Measurements from ENCODE around the gene RPRD2. TPM values are rescaled to one million over a fixed set of nuclear protein-coding genes. Genes with fewer than 3 reads are reported as not detected.

RPRD2 gene
- total RNA-seq, 2 experiments from 2014 or later = 27.1 to 27.9 TPM

- H3K9me3 ChIP-seq (ENCODE audit: control insufficient read depth in 1 of 2, insufficient read depth in 1 of 2, low read length in 2 of 2) = no peaks in the 10 kb centered on the region
- H3K27ac ChIP-seq (ENCODE audit: low read depth in 1 of 2, low read length in 2 of 2) = no peak overlapping the region
- H3K36me3 Mint-ChIP-seq (ENCODE audit: low read depth) = peaks cover 62% of the 10 kb centered on the region
- no peak overlapping the region for H3K4me3 ChIP-seq (ENCODE audit: low read length)
- H3K9me3 Mint-ChIP-seq = no peaks in the 10 kb centered on the region
- ChIA-PET CTCF (no interaction called here), POLR2A (interaction anchor here (1.2 kb wide), 1 partner anchor 59 kb away, joined by 3 read pairs; the partner anchor contains the start of gene RPRD2)
- no peak overlapping the region for H3K4me3 Mint-ChIP-seq
- no peaks in the 10 kb centered on the region for H3K27me3 Mint-ChIP-seq
- peaks cover 7% of the 10 kb centered on the region for H3K4me1 Mint-ChIP-seq (ENCODE audit: low read depth)
- intact Hi-C loops (cut with DNase I, micrococcal nuclease) = no loop called here
- TF ChIP-seq CTCF (IDR thresholded peaks at IDR 0.05) = no peak
- H3K27me3 ChIP-seq (ENCODE audit: control insufficient read depth in 1 of 2, insufficient read depth in 2 of 2, low read length in 2 of 2) = no peaks in the 10 kb centered on the region
- H3K27ac Mint-ChIP-seq = no peak overlapping the region
- no peaks in the 10 kb centered on the region for H3K4me1 ChIP-seq (ENCODE audit: insufficient read depth, low read length)
- no peak for ATAC-seq (ENCODE audit: poor library complexity)
- no peak for DNase-seq
- H3K36me3 ChIP-seq (ENCODE audit: insufficient read depth, low read length) = peaks cover 42% of the 10 kb centered on the region
Measured at GRCh38 chr1:150422541-150422940, 58.6 kb downstream of the RPRD2 start.

GRCh38 chr1:150429805-150430204, 65.9 kb downstream of the RPRD2 start:
- DNase-seq = peak in 3 of 14 experiments; percentile 35 to 39 (median 36)
- Histone ChIP-seq H3K27ac (ENCODE audit: low read depth in 1 of 2, low read length in 2 of 2) (no peak overlapping the region), H3K4me1 (ENCODE audit: insufficient read depth, low read length) (no peaks in the 10 kb centered on the region), H3K36me3 (ENCODE audit: insufficient read depth, low read length) (peaks cover 8% of the 10 kb centered on the region), H3K27me3 (ENCODE audit: control insufficient read depth in 1 of 2, insufficient read depth in 2 of 2, low read length in 2 of 2) (no peaks in the 10 kb centered on the region), H3K9me3 (ENCODE audit: control insufficient read depth in 1 of 2, insufficient read depth in 1 of 2, low read length in 2 of 2) (no peaks in the 10 kb centered on the region), H3K4me3 (ENCODE audit: low read length) (no peak overlapping the region)
- Mint-ChIP-seq H3K4me3 (no peak overlapping the region), H3K27me3 (no peaks in the 10 kb centered on the region), H3K27ac (peak overlapping the region; percentile 41), H3K9me3 (no peaks in the 10 kb centered on the region), H3K36me3 (ENCODE audit: low read depth) (peaks cover 36% of the 10 kb centered on the region), H3K4me1 (ENCODE audit: low read depth) (peaks cover 18% of the 10 kb centered on the region)
- ChIA-PET POLR2A (interaction anchor here (1.1 kb wide), 1 partner anchor 65 kb away, joined by 4 read pairs; no protein-coding TSS in a partner anchor), CTCF (interaction anchor here (0.6 to 1.5 kb wide), 3 partner anchors 64 to 174 kb away, joined by 4 to 5 read pairs (median 4); partner anchors contain the start of gene RPRD2)
- peak; percentile 54 for TF ChIP-seq CTCF (IDR thresholded peaks at IDR 0.05)
- ATAC-seq (ENCODE audit: poor library complexity) = peak; percentile 52
- intact Hi-C loops (cut with DNase I, micrococcal nuclease) = loop anchor here (1.0 to 5.0 kb wide), 4 partner anchors 63 to 174 kb away; partner anchors contain the start of gene CA14 (in 1 of the 2)

GRCh38 chr1:150441121-150441520, 77.2 kb downstream of the RPRD2 start:
- no peak for DNase-seq
- ChIA-PET CTCF (no interaction called here), POLR2A (interaction anchor here (1.2 kb wide), 1 partner anchor 77 kb away, joined by 4 read pairs; the partner anchor contains the start of gene RPRD2)
- Mint-ChIP-seq H3K27me3 (no peaks in the 10 kb centered on the region), H3K4me1 (ENCODE audit: low read depth) (peaks cover 4% of the 10 kb centered on the region), H3K36me3 (ENCODE audit: low read depth) (peaks cover 65% of the 10 kb centered on the region), H3K4me3 (no peak overlapping the region), H3K27ac (peak overlapping the region; percentile 1), H3K9me3 (no peaks in the 10 kb centered on the region)
- intact Hi-C loops (cut with DNase I, micrococcal nuclease) = no loop called here
- Histone ChIP-seq H3K9me3 (ENCODE audit: control insufficient read depth in 1 of 2, insufficient read depth in 1 of 2, low read length in 2 of 2) (no peaks in the 10 kb centered on the region), H3K4me3 (ENCODE audit: low read length) (no peak overlapping the region), H3K27ac (ENCODE audit: low read depth in 1 of 2, low read length in 2 of 2) (no peak overlapping the region), H3K4me1 (ENCODE audit: insufficient read depth, low read length) (no peaks in the 10 kb centered on the region), H3K36me3 (ENCODE audit: insufficient read depth, low read length) (peaks cover 44% of the 10 kb centered on the region), H3K27me3 (ENCODE audit: control insufficient read depth in 1 of 2, insufficient read depth in 2 of 2, low read length in 2 of 2) (no peaks in the 10 kb centered on the region)
- no peak for ATAC-seq (ENCODE audit: poor library complexity)
- TF ChIP-seq CTCF (IDR thresholded peaks at IDR 0.05) = no peak
